NCI-H2196 treated with DMSO at 0.1 percent for 48 hours (cell line): ENCODE results near the gene SDK1.

Experiments used
- DNase-seq: peaks from one replicate; lab custom pipeline; 2025; ENCODE audit not compliant: unreplicated experiment; lab: John Stamatoyannopoulos, UW

Gene SDK1

GRCh38 chr7:4144811-4145510, 843.9 kb downstream of the SDK1 start:
- no peak for DNase-seq

GRCh38 chr7:4145576-4145975, 844.5 kb downstream of the SDK1 start:
- DNase-seq, result no peak

- no peak for DNase-seq
Observed at GRCh38 chr7:4147926-4148620, 847.0 kb downstream of the SDK1 start.

- DNase-seq, result no peak
Observed at GRCh38 chr7:4149236-4149635, 848.2 kb downstream of the SDK1 start.

GRCh38 chr7:4149645-4150044, 848.6 kb downstream of the SDK1 start:
- no peak for DNase-seq

GRCh38 chr7:4150731-4151130, 849.7 kb downstream of the SDK1 start:
- DNase-seq, result no peak

GRCh38 chr7:4151524-4151923, 850.5 kb downstream of the SDK1 start:
- DNase-seq, result no peak

GRCh38 chr7:4151926-4152549, 851.0 kb downstream of the SDK1 start:
- no peak for DNase-seq

- no peak for DNase-seq
Observed at GRCh38 chr7:4154882-4155535, 854.0 kb downstream of the SDK1 start.

- no peak for DNase-seq
Observed at GRCh38 chr7:4156190-4156589, 855.1 kb downstream of the SDK1 start.

- no peak for DNase-seq
Observed at GRCh38 chr7:4157651-4158050, 856.6 kb downstream of the SDK1 start.

- no peak for DNase-seq
Observed at GRCh38 chr7:4158441-4159153, 857.5 kb downstream of the SDK1 start.

- DNase-seq, result no peak
Observed at GRCh38 chr7:4159154-4159501, 858.1 kb downstream of the SDK1 start.

GRCh38 chr7:4159761-4160554, 858.9 kb downstream of the SDK1 start:
- no peak for DNase-seq

GRCh38 chr7:4162884-4163564, 862.0 kb downstream of the SDK1 start:
- DNase-seq, result no peak

- no peak for DNase-seq
Observed at GRCh38 chr7:4163565-4164203, 862.6 kb downstream of the SDK1 start.

- no peak for DNase-seq
Observed at GRCh38 chr7:4164556-4164955, 863.5 kb downstream of the SDK1 start.

- no peak for DNase-seq
Observed at GRCh38 chr7:4166340-4166739, 865.3 kb downstream of the SDK1 start.

GRCh38 chr7:4166807-4167206, 865.8 kb downstream of the SDK1 start:
- DNase-seq, result no peak
